ENCODE data around the gene EVI5.
"Not testable (repeated sequence)": the region's sequence is repeated elsewhere in the genome, so short reads cannot be mapped to it uniquely, and the experiment has no call there.

EVI5 gene

GRCh38 chr1:92655197-92655801 is 129.6 kb downstream of the EVI5 start:
- Histone ChIP-seq H2AFZ (ENCODE audit: low read length) (no peak overlapping the region), H3K27me3 (ENCODE audit: insufficient read depth, low read length) (no peaks in the 10 kb centered on the region), H4K20me1 (ENCODE audit: insufficient read depth, low read length) (no peaks in the 10 kb centered on the region), H3K9me2 (ENCODE audit: low read depth, low read length) (no peaks in the 10 kb centered on the region), H3K36me3 (ENCODE audit: insufficient read depth, low read length) (no peaks in the 10 kb centered on the region), H3K79me2 (ENCODE audit: insufficient read depth, low read length) (no peaks in the 10 kb centered on the region), H3K4me2 (ENCODE audit: low read length) (no peak overlapping the region), H3F3A (ENCODE audit: insufficient read depth, low read length) (no peaks in the 10 kb centered on the region), H3K4me3 (ENCODE audit: low read depth, low read length, poor library complexity, severe bottlenecking) (no peak overlapping the region), H3K27ac (ENCODE audit: low read depth, low read length, poor library complexity, severe bottlenecking) (no peak overlapping the region), H3K4me1 (ENCODE audit: insufficient read depth, low read length, severe bottlenecking) (no peaks in the 10 kb centered on the region), H3K9me3 (ENCODE audit: low read length) (peaks cover 7% of the 10 kb centered on the region; the same call in 1 of the 2 replicates), H3K9ac (ENCODE audit: low read length) (no peak overlapping the region)
- no peak for TF ChIP-seq EZH2 (IDR thresholded peaks at IDR 0.05; ENCODE audit: borderline replicate concordance, low read length)
- no peak for TF ChIP-seq CTCF (IDR thresholded peaks at IDR 0.05; ENCODE audit: low read length)

- no peak for TF ChIP-seq EZH2 (IDR thresholded peaks at IDR 0.05; ENCODE audit: borderline replicate concordance, low read length)
- no peak for TF ChIP-seq CTCF (IDR thresholded peaks at IDR 0.05; ENCODE audit: low read length)
- no peaks in the 10 kb centered on the region for H4K20me1 ChIP-seq (ENCODE audit: insufficient read depth, low read length)
- H3K27ac ChIP-seq (ENCODE audit: low read depth, low read length, poor library complexity, severe bottlenecking) = no peak overlapping the region
- no peak overlapping the region for H3K9ac ChIP-seq (ENCODE audit: low read length)
- H3K4me1 ChIP-seq (ENCODE audit: insufficient read depth, low read length, severe bottlenecking) = no peaks in the 10 kb centered on the region
- no peaks in the 10 kb centered on the region for H3K27me3 ChIP-seq (ENCODE audit: insufficient read depth, low read length)
- H2AFZ ChIP-seq (ENCODE audit: low read length) = no peak overlapping the region
- H3K4me2 ChIP-seq (ENCODE audit: low read length) = no peak overlapping the region
- no peaks in the 10 kb centered on the region for H3K9me2 ChIP-seq (ENCODE audit: low read depth, low read length)
- H3K36me3 ChIP-seq (ENCODE audit: insufficient read depth, low read length) = no peaks in the 10 kb centered on the region
- no peaks in the 10 kb centered on the region for H3K79me2 ChIP-seq (ENCODE audit: insufficient read depth, low read length)
- H3F3A ChIP-seq (ENCODE audit: insufficient read depth, low read length) = no peaks in the 10 kb centered on the region
- H3K4me3 ChIP-seq (ENCODE audit: low read depth, low read length, poor library complexity, severe bottlenecking) = no peak overlapping the region
- peaks cover 7% of the 10 kb centered on the region; the same call in 1 of the 2 replicates for H3K9me3 ChIP-seq (ENCODE audit: low read length)
These were observed 131.1 kb downstream of the EVI5 start for GRCh38 chr1:92653605-92654381.

GRCh38 chr1:92640686-92641085 is 144.2 kb downstream of the EVI5 start:
- not testable (repeated sequence) for H3K9me3 ChIP-seq (ENCODE audit: low read length); H4K20me1 ChIP-seq (ENCODE audit: insufficient read depth, low read length); H3K27me3 ChIP-seq (ENCODE audit: insufficient read depth, low read length); H3F3A ChIP-seq (ENCODE audit: insufficient read depth, low read length); H3K79me2 ChIP-seq (ENCODE audit: insufficient read depth, low read length); H3K4me2 ChIP-seq (ENCODE audit: low read length); H3K4me1 ChIP-seq (ENCODE audit: insufficient read depth, low read length, severe bottlenecking); H3K27ac ChIP-seq (ENCODE audit: low read depth, low read length, poor library complexity, severe bottlenecking); H2AFZ ChIP-seq (ENCODE audit: low read length); H3K9me2 ChIP-seq (ENCODE audit: low read depth, low read length); H3K36me3 ChIP-seq (ENCODE audit: insufficient read depth, low read length); H3K9ac ChIP-seq (ENCODE audit: low read length); H3K4me3 ChIP-seq (ENCODE audit: low read depth, low read length, poor library complexity, severe bottlenecking)

All from OCI-LY1 (cell line).